Trophoblast cell (in vitro differentiated cells and primary cell): Measurements from ENCODE around the gene CACNA1C.

ENCODE experiments used
- DNase-seq, 2 donors: peaks; one replicate each; pipeline ENCODE4 v3.0.0-alpha.2; 2016
- H2AFZ ChIP-seq: 2 replicates; pipeline ENCODE4 v1.6.1; 2013; ENCODE audit warnings: low read length, moderate library complexity, mild to moderate bottlenecking; ENCODE audit not compliant: insufficient read depth, poor library complexity
- H2AK5ac ChIP-seq: 2 replicates; pipeline ENCODE4 v1.6.1; 2013; ENCODE audit warnings: mild to moderate bottlenecking, low read length
- H2BK120ac ChIP-seq: 2 replicates; pipeline ENCODE4 v1.6.1; 2013; ENCODE audit warnings: low read length, mild to moderate bottlenecking, moderate library complexity; ENCODE audit not compliant: insufficient read depth, poor library complexity
- H2BK12ac ChIP-seq: 2 replicates; pipeline ENCODE4 v1.6.1; 2013; ENCODE audit warnings: mild to moderate bottlenecking, low read length, moderate library complexity
- H2BK5ac ChIP-seq: 2 replicates; pipeline ENCODE4 v1.6.1; 2013; ENCODE audit warnings: low read length, low read depth, moderate library complexity, mild to moderate bottlenecking; ENCODE audit not compliant: poor library complexity
- H3K14ac ChIP-seq: 2 replicates; pipeline ENCODE4 v1.6.1; 2013; ENCODE audit warnings: mild to moderate bottlenecking, low read length
- H3K18ac ChIP-seq: 2 replicates; pipeline ENCODE4 v1.6.1; 2013; ENCODE audit warnings: mild to moderate bottlenecking, low read length
- H3K23ac ChIP-seq: 2 replicates; pipeline ENCODE4 v1.6.1; 2013; ENCODE audit warnings: low read length
- H3K27ac ChIP-seq: 2 replicates; pipeline ENCODE4 v1.5.1; 2013; ENCODE audit warnings: low read depth, mild to moderate bottlenecking, inconsistent platforms, low read length, moderate library complexity
- H3K27me3 ChIP-seq: 2 replicates; pipeline ENCODE4 v1.6.1; 2013; ENCODE audit warnings: inconsistent platforms, mild to moderate bottlenecking, low read length, moderate library complexity; ENCODE audit not compliant: insufficient read depth
- H3K36me3 ChIP-seq, 2 experiments: 1 replicate in 1 of 2; 2 replicates in 1 of 2; pipeline ENCODE4 v1.6.1; 2013; ENCODE audit warnings: low read length in 2 of 2, mild to moderate bottlenecking in 2 of 2, moderate library complexity in 1 of 2; ENCODE audit not compliant: insufficient read depth in 2 of 2, control insufficient read depth in 1 of 2
- H3K4ac ChIP-seq: 2 replicates; pipeline ENCODE4 v1.6.1; 2013; ENCODE audit warnings: low read depth, mild to moderate bottlenecking, low read length, moderate library complexity
- H3K4me1 ChIP-seq, 2 experiments: 1 replicate in 1 of 2; 2 replicates in 1 of 2; pipeline ENCODE4 v1.6.1; 2013; ENCODE audit warnings: low read length in 2 of 2, mild to moderate bottlenecking in 2 of 2, moderate library complexity in 1 of 2; ENCODE audit not compliant: insufficient read depth in 2 of 2, control insufficient read depth in 1 of 2
- H3K4me2 ChIP-seq: 2 replicates; pipeline ENCODE4 v1.6.1; 2013; ENCODE audit warnings: inconsistent platforms, mild to moderate bottlenecking, low read length, moderate library complexity
- H3K4me3 ChIP-seq: 2 replicates; pipeline ENCODE4 v1.5.1; 2013; ENCODE audit warnings: mild to moderate bottlenecking, low read depth, low read length, inconsistent platforms
- H3K79me1 ChIP-seq: one replicate; pipeline ENCODE4 v1.6.1; 2013; ENCODE audit warnings: low read length
- H3K79me2 ChIP-seq: 2 replicates; pipeline ENCODE4 v1.6.1; 2013; ENCODE audit warnings: low read length, mild to moderate bottlenecking; ENCODE audit not compliant: control insufficient read depth, insufficient read depth, poor library complexity
- H3K9ac ChIP-seq: 2 replicates; pipeline ENCODE4 v1.6.1; 2013; ENCODE audit warnings: mild to moderate bottlenecking, low read length
- H3K9me3 ChIP-seq: 2 replicates; pipeline ENCODE4 v1.6.1; 2013; ENCODE audit warnings: low read depth, mild to moderate bottlenecking, control low read depth, inconsistent platforms, low read length; ENCODE audit not compliant: insufficient read depth
- H4K12ac ChIP-seq: 2 replicates; pipeline ENCODE4 v1.6.1; 2013; ENCODE audit warnings: low read depth, mild to moderate bottlenecking, low read length, moderate library complexity
- H4K8ac ChIP-seq: 2 replicates; pipeline ENCODE4 v1.6.1; 2013; ENCODE audit warnings: low read depth, mild to moderate bottlenecking, low read length, moderate library complexity
- H4K91ac ChIP-seq: one replicate; pipeline ENCODE4 v1.6.1; 2013; ENCODE audit warnings: low read depth, mild to moderate bottlenecking, low read length, moderate library complexity
- WGBS: extraction: QIAGEN DNeasy Blood & Tissue Kit; methylation state at CpG from one replicate; pipeline ENCODE4 v1.1.7; 2013; ENCODE audit warnings: missing lambda C conversion rate; ENCODE audit not compliant: insufficient read length, insufficient coverage; ENCODE audit errors: extremely low coverage; 5-methylcytosine and 5-hydroxymethylcytosine counted together

CACNA1C gene

DNA sequence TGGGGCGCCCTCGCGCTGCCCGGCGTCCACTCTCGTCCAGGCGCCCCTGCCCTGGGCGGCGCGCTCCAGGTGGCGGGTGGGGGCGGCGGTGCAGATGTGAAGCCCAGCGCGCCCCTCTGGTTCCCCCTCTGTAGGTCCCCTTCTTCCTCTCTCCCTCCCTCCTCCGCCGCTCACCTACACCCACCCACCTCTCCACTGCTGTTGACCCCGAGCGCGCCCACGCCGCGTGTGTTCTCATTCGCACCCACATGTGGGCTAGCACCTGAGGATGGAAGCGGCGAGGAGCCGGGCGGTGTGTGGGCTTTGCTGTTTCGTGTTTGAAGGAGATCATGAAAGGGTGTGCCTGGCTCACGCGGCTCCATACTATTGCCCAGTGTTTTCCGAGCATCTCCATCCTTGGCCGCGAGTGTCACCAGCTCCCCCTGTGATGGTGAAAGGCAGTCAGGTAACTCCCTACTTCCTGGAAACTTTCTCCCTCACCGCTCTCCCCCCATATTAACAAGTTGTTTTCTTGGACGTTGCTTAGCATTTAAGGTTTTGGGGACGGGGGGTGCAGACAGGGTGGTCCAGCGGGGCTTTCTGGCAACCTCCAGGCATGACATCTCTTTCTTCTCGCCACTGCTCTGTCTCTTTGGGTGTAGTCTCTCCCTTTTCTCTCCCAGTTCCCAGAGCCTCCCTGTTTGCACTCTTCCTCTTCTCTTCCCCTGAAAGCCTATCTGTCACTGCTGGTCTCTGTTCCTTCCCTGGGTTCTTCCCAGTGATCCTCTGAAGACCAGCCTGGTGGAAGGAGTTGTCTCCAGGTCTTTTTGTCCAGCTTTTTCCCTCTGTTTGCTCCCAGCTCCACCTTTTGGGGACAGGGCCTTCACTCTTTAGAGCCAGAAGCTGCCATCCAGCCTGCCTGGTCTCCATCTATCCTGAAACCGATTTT is 1.6 kb downstream of the CACNA1C start:
- Histone ChIP-seq H3K27ac (no peak overlapping the region), H2AK5ac (no peak overlapping the region), H3K4me2 (peak overlapping the region; percentile 97), H3K4me1 (peaks cover 5 to 11% of the 10 kb centered on the region in 2 experiments), H3K36me3 (no peaks in the 10 kb centered on the region), H3K4me3 (peak overlapping the region; percentile 72), H3K4ac (no peak overlapping the region), H3K9me3 (peaks cover 2% of the 10 kb centered on the region), H2AFZ (no peak overlapping the region), H3K79me1 (peaks cover 5% of the 10 kb centered on the region), H3K9ac (peak overlapping the region; percentile 1), H3K27me3 (no peaks in the 10 kb centered on the region), H3K18ac (peak overlapping the region; percentile 18), H4K8ac (no peak overlapping the region), H3K14ac (peak overlapping the region; percentile 2), H3K23ac (peak overlapping the region; percentile 48), H3K79me2 (no peaks in the 10 kb centered on the region), H2BK5ac (no peak overlapping the region), H2BK120ac (no peak overlapping the region), H2BK12ac (no peak overlapping the region), H4K12ac (no peak overlapping the region), H4K91ac (no peak overlapping the region)
- DNase-seq = peak in 1 of 2 donors; percentile 7
- no CpG with 5 or more reads among the region's 40 CpGs for WGBS

- no peak overlapping the region for H3K9ac ChIP-seq
- H3K9me3 ChIP-seq = peaks cover 4% of the 10 kb centered on the region
- no peaks in the 10 kb centered on the region for H3K79me2 ChIP-seq
- no peak overlapping the region for H3K14ac ChIP-seq
- no peak overlapping the region for H2AFZ ChIP-seq
- no peak overlapping the region for H3K18ac ChIP-seq
- H3K4ac ChIP-seq = no peak overlapping the region
- no peak overlapping the region for H2AK5ac ChIP-seq
- no peak overlapping the region for H2BK120ac ChIP-seq
- no peak overlapping the region for H2BK5ac ChIP-seq
- H3K27ac ChIP-seq = no peak overlapping the region
- H4K8ac ChIP-seq = no peak overlapping the region
- DNase-seq = peak in 1 of 2 donors; percentile 69
- no peak overlapping the region for H3K4me3 ChIP-seq
- H3K27me3 ChIP-seq = no peaks in the 10 kb centered on the region
- no peak overlapping the region for H4K91ac ChIP-seq
- H3K36me3 ChIP-seq = peaks cover 0 to 3% of the 10 kb centered on the region in 2 experiments
- WGBS = no CpG with 5 or more reads among the region's 21 CpGs
- H4K12ac ChIP-seq = no peak overlapping the region
- no peak overlapping the region for H3K4me2 ChIP-seq
- peaks cover 3 to 9% of the 10 kb centered on the region in 2 experiments for H3K4me1 ChIP-seq
- peaks cover 5% of the 10 kb centered on the region for H3K79me1 ChIP-seq
- H3K23ac ChIP-seq = no peak overlapping the region
- no peak overlapping the region for H2BK12ac ChIP-seq
These were observed 4.4 kb downstream of the CACNA1C start for GRCh38 chr12:2057041-2057794.

GRCh38 chr12:2057795-2058408 is 5.1 kb downstream of the CACNA1C start:
- Histone ChIP-seq H3K4ac (no peak overlapping the region), H3K9me3 (peaks cover 4% of the 10 kb centered on the region)
- no CpG with 5 or more reads among the region's 8 CpGs for WGBS

DNA sequence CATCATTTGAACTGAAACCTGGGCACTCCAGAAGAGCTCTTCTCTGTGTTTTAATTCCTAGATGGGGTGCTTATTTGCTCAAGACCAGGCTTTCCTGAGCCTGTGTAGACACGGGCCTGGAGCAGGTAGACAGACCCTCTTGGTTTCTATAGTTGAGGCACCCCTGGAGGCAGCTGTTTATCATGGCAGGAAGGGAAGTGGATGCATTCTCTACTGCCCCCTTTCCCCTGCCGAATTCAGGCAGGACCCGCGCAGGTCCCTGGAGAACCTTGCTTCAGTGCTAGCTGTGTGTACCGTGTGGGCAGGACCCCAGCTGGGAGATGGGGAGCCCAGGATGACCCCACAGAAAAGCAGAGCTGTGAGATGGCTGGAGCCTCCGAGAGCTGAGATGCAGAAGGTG is 6.0 kb downstream of the CACNA1C start:
- no peak overlapping the region for H4K8ac ChIP-seq
- no peaks in the 10 kb centered on the region for H3K27me3 ChIP-seq
- no peak overlapping the region for H3K4me2 ChIP-seq
- no peaks in the 10 kb centered on the region for H3K79me1 ChIP-seq
- peaks cover 4% of the 10 kb centered on the region for H3K9me3 ChIP-seq
- peaks cover 0 to 3% of the 10 kb centered on the region in 2 experiments for H3K36me3 ChIP-seq
- peaks cover 3 to 9% of the 10 kb centered on the region in 2 experiments for H3K4me1 ChIP-seq
- no peak overlapping the region for H2BK12ac ChIP-seq
- H3K9ac ChIP-seq = no peak overlapping the region
- no peak overlapping the region for H3K23ac ChIP-seq
- no peak overlapping the region for H3K14ac ChIP-seq
- no peak overlapping the region for H2BK120ac ChIP-seq
- H4K12ac ChIP-seq = no peak overlapping the region
- no peaks in the 10 kb centered on the region for H3K79me2 ChIP-seq
- no peak overlapping the region for H3K18ac ChIP-seq
- H2AK5ac ChIP-seq = no peak overlapping the region
- H3K4ac ChIP-seq = no peak overlapping the region
- H3K27ac ChIP-seq = no peak overlapping the region
- WGBS = no CpG with 5 or more reads among the region's 6 CpGs
- no peak overlapping the region for H2BK5ac ChIP-seq
- no peak overlapping the region for H2AFZ ChIP-seq
- no peak overlapping the region for H4K91ac ChIP-seq
- no peak overlapping the region for H3K4me3 ChIP-seq
- no peak for DNase-seq

More at GRCh38 chr12:2057795-2058408, 5.1 kb downstream of the CACNA1C start:
- Histone ChIP-seq H3K23ac (no peak overlapping the region), H3K4me2 (no peak overlapping the region), H3K14ac (no peak overlapping the region), H2BK12ac (no peak overlapping the region), H3K4me1 (peaks cover 3 to 9% of the 10 kb centered on the region in 2 experiments), H4K12ac (no peak overlapping the region), H4K8ac (no peak overlapping the region), H3K18ac (no peak overlapping the region), H2AFZ (no peak overlapping the region), H2AK5ac (no peak overlapping the region), H4K91ac (no peak overlapping the region), H3K9ac (no peak overlapping the region), H3K27ac (no peak overlapping the region), H3K79me2 (no peaks in the 10 kb centered on the region), H3K4me3 (no peak overlapping the region), H2BK5ac (no peak overlapping the region), H3K27me3 (no peaks in the 10 kb centered on the region), H3K36me3 (peaks cover 0 to 3% of the 10 kb centered on the region in 2 experiments), H2BK120ac (no peak overlapping the region), H3K79me1 (peaks cover 4% of the 10 kb centered on the region)
- no peak for DNase-seq
